HG03108 (cell line): Measurements from ENCODE around the gene FKBP4.
"Not testable (repeated sequence)": the region's sequence is repeated elsewhere in the genome, so short reads cannot be mapped to it uniquely, and the experiment has no call there.

ENCODE experiments used
- ATAC-seq: cut with Tn5 transposase; IDR thresholded peaks from one replicate; pipeline ENCODE4 v1.9.1; 2021; ENCODE audit warnings: moderate library complexity; ENCODE audit not compliant: unreplicated experiment

FKBP4 gene, protein sequence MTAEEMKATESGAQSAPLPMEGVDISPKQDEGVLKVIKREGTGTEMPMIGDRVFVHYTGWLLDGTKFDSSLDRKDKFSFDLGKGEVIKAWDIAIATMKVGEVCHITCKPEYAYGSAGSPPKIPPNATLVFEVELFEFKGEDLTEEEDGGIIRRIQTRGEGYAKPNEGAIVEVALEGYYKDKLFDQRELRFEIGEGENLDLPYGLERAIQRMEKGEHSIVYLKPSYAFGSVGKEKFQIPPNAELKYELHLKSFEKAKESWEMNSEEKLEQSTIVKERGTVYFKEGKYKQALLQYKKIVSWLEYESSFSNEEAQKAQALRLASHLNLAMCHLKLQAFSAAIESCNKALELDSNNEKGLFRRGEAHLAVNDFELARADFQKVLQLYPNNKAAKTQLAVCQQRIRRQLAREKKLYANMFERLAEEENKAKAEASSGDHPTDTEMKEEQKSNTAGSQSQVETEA

GRCh38 chr12:2794736-2795289, at the start of gene FKBP4:
TSS of gene FKBP4 (plus strand) at chr12:2794970. CDS start at chr12:2795140, 170 bp downstream.
- peak; percentile 81 for ATAC-seq

DNA sequence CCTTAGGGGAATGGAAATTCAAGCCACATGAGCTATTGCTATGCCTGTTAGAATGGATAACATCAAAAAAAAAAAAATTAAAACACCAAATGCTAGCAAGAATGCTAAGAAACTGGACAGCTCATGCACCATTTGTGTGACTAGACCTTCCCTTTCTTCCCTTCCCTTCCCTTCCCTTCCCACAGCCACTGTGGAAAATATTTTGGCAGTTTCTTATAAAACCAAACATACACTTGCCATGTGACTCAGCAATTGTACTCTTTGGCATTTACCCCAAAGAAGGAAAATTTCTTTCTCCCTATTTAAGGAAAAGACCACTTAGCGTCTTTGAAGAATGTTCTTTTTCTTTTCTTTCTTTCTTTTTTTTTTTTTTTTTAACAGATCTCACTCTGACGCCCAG, 49.1 kb upstream of the FKBP4 start:
- ATAC-seq = no peak

DNA sequence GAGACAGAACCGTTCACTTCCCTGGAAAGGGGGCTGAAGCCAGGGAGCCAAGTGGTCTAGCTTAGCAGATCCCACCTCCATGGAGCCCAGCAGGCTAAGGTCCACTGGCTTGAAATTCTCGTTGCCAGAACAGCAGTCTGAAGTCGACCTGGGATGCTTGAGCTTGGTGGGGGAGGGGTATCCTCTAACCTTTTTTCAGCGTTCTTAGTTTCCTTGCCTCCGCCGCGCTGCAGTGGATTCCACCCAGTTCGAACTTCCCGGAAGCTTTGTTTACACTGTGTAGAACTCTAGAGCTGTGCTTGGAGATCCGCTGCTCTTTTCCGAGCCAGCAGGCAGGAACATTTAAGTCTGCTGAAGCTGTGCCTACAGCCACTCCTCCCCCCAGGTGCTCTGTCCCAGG, 45.2 kb upstream of the FKBP4 start:
- no peak for ATAC-seq

- ATAC-seq = no peak
Measured at GRCh38 chr12:2750185-2750584, 44.6 kb upstream of the FKBP4 start.

DNA sequence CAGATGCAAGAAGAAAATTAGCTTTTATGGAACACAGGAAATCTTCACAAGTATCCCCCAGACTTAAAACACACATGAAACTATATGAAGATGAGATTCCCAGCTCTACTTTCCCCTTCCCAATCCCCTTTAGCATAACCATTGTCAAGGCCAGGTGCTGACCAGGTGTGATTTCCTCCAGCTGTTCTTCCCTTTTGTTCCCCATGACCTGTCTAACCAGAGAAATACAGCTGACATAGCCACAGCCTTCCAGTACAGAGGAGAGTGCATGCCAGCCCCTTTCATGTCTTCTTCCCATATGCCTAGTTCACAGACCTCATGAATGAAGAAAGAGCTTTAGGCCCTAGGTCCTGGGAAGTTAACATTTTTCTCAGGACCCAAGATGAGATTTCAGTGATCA, 43.5 kb upstream of the FKBP4 start:
- no peak for ATAC-seq

- ATAC-seq = no peak
Measured at GRCh38 chr12:2751686-2752085, 43.1 kb upstream of the FKBP4 start.

GRCh38 chr12:2752676-2753371, 41.9 kb upstream of the FKBP4 start:
- peak; percentile 76 for ATAC-seq

- no peak for ATAC-seq
Measured at GRCh38 chr12:2753536-2753935, 41.2 kb upstream of the FKBP4 start.

GRCh38 chr12:2754208-2754607, 40.6 kb upstream of the FKBP4 start:
- no peak for ATAC-seq

DNA sequence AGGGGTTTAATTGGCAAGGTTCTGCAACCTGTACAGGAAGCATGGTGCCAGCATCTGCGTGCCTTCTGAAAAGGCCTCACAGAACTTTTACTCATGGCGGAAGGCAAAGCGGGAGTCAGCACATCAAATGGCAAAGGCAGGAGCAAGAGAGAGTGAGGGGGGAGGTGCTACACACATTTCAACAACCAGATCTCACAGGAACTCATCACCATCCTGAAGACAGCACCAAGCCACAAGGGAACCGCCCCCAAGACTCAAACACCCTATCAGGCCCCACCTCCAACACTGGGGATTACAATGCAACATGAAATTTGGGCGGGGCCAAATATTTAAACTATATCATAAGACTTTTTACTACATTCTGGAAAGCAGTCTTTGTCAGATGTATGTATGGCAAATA, 38.0 kb upstream of the FKBP4 start:
- ATAC-seq = no peak

GRCh38 chr12:2759733-2760132, 35.0 kb upstream of the FKBP4 start:
- ATAC-seq = no peak

DNA sequence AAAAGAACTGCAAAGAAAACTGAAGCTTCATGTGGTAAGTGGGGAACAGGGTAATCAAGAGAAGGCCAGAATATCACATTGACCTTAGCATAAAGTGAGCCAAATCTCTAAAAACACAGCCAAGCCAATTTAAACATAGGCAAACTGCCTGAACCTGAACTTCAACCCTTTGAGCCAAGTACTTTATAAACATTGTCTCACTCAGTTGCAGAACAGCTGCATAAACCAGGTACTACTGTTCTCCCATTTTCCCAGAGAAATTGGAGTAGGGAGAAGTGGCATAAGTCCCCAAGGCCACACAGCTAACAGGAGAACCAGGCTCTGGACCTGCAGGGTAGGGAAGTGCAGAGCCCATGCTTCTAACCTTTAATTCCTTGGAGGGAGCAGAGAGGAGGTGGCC, 30.4 kb upstream of the FKBP4 start:
- no peak for ATAC-seq

GRCh38 chr12:2765052-2765451, 29.7 kb upstream of the FKBP4 start:
- no peak for ATAC-seq

DNA sequence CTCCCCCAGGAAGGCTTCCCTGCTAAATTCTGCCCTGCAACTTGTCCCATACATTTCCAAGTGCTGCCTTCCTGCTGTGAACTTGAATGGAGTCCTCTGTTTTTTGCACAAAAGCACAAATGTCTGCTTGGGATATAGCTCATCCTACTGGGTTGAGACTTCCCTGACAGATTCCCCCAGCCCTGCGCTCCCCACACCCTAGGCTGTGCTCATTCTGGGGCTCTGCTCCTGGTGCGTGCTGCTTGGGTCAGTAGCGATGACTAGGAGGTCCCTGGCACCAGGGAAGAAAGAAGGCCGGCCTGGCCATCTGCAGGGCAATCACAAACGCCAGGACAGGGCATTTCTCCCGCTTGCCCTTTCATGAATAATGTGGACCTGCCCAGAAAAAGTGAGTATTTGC, 29.2 kb upstream of the FKBP4 start:
- no peak for ATAC-seq

DNA sequence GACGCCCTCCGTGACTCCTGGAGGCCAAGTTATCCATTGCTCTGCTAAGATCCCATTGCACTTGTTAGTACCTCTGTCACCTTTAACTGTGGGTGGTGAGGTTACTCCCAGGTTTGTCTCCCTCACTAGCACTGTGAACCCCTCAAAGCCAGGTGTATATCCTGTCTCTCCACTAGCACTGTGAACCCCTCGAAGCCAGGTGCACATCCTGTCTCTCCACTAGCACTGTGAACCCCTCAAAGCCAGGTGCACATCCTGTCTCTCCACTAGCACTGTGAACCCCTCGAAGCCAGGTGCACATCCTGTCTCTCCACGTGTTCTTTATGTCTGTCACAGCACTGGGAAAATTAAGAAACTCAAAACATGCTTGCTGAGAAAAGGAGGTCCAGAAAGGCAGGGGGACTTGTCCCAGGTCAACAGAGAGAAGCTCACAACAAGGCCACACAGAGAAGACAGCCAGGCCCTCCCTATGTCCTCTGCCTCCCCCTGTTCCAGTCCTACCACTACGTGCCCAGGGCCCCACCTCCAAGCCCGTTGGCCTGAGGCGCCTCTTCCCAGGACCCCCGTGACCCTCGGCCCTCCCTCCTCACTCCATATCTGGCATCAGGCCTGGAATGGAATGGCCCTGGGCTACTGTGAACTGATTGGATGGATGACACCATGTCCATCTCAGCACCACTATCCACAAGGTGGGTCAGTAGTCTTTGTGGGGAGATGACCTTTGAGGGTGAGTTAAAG, 26.4 kb upstream of the FKBP4 start:
- no peak for ATAC-seq

DNA sequence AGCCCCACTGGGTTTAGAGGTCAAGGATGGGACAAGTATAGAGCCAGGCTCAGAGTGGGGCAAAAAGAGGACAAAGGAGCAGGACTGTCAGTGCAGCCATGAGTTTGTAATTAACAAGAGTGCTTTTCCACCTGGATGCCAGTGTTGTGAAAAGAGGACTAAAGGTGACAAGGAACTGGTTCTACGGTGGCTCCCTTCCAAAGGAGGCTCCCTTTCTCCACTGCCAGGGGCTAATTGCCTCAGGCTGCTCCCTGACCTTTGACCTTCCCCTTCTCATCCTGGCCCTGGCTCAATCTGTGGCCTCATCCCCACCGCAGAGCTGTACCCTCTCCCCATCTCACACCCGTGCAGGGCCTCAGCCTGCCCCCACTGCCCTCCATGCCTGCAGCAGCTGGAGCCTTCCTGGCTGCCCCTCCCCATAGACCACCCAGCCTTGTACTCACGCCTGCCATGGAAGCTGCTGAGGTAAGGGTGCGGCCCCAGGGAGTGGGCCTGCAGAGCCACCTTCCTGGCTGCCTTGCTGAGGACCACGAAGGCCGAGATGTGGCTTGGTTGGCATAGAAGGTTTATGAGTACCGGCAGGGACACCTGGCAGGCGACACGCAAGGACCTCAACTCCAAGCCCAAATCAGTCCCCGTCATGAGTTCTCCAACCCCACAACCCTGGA, 24.8 kb upstream of the FKBP4 start:
- ATAC-seq = no peak

- not testable (repeated sequence) for ATAC-seq
Measured at GRCh38 chr12:2770544-2770943, 24.2 kb upstream of the FKBP4 start.

DNA sequence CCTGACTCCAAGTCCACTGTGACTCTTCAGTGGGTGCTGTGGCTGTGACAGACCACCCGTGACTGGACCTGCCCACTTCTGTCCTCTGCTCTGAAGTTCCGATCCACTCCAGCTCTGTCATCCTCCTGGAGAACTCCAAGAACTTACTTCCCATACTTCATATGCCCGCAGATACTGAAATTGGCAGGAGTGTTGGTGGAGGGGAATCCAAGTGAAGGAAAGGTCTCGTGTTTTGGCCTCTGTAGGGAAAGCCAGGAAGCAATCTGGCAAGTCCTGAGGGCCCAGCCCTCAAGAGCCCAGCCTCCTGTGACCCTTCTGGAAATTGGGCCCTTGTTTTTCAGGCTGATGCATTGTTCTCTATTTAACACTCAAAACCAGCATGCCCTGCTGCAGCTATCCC, 22.4 kb upstream of the FKBP4 start:
- no peak for ATAC-seq

DNA sequence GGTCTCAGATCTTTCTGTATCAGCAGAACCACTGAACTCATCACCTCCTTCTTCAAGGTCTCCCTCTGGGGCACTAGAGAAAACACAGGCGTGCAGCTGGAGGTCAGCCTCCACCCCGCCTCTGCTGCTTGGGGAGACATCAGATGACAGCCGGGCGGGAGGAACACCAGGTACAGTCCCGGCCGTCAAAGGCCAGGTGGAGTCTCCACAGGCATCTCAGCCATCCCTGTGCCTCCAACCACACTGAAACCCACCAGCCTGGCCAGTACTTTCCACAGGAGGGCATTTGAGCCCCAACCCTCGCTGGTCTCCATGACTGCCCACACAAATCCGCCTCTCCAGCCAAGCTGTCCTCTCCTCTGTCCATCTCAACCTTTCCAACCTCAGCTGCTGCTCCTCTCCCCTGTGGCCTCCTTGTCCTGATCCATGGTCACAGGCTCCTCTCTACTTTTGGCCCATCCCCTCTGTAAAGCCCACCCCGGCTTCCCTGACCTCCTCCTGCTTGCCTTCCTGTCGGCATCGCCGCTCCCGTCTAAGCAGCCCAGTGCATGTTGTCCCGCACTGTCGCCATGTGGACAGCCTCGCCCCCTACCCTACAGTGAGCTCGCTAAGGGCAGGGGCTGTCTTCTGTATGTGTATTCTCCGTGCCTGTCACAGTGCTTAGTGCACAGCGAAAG, 21.4 kb upstream of the FKBP4 start:
- ATAC-seq = no peak

DNA sequence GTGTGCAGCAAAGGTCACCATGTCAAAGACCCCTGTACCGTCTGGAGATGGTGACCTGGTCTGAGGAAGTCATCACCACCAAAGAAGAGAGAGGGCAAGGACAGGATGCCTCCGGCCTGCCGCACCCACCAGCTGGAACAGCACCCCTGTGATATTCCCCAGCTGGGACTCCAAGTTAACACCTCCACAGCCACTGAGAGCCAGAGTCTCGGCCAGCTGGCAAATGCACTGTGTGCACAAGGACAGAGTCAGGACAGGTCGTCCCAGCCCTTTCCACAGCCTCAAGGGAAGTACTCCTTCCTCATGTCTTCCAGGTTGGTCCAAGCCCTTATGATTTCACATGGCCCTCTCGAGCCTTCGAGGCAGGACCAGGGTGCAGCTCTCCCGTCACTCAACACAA, 19.3 kb upstream of the FKBP4 start:
- ATAC-seq = no peak
